ENCODE data around the gene RADX.
"Not testable (repeated sequence)": the region's sequence is repeated elsewhere in the genome, so short reads cannot be mapped to it uniquely, and the experiment has no call there.

DNA sequence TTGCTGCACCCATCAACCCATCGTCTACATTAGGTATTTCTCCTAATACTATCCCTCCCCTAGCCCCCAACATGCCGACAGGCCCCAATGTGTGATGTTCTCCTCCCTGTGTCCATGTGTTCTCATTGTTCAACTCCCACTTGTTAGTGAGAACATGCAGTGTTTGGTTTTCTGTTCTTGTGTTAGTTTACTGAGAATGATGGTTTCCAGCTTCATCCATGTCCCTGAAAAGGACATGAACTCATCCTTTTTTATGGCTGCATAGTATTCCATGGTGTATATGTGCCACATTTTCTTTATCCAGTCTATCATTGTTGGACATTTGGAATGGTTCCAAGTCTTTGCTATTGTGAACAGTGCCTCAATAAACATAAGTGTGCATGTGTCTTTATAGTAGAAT lies 41.8 kb downstream of the RADX start:
- TF ChIP-seq, protein P1, sequence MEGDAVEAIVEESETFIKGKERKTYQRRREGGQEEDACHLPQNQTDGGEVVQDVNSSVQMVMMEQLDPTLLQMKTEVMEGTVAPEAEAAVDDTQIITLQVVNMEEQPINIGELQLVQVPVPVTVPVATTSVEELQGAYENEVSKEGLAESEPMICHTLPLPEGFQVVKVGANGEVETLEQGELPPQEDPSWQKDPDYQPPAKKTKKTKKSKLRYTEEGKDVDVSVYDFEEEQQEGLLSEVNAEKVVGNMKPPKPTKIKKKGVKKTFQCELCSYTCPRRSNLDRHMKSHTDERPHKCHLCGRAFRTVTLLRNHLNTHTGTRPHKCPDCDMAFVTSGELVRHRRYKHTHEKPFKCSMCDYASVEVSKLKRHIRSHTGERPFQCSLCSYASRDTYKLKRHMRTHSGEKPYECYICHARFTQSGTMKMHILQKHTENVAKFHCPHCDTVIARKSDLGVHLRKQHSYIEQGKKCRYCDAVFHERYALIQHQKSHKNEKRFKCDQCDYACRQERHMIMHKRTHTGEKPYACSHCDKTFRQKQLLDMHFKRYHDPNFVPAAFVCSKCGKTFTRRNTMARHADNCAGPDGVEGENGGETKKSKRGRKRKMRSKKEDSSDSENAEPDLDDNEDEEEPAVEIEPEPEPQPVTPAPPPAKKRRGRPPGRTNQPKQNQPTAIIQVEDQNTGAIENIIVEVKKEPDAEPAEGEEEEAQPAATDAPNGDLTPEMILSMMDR (IDR thresholded peaks at IDR 0.05; ENCODE audit: extremely low read depth in 1 of 2, insufficient read depth in 1 of 2, low read depth in 1 of 2, low read length in 2 of 2) = not testable (repeated sequence)
- TF ChIP-seq, protein P2, sequence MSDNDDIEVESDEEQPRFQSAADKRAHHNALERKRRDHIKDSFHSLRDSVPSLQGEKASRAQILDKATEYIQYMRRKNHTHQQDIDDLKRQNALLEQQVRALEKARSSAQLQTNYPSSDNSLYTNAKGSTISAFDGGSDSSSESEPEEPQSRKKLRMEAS (IDR thresholded peaks at IDR 0.05; ENCODE audit: insufficient read depth, insufficient read length) = not testable (repeated sequence)

Data from endothelial cell of umbilical vein (primary cell).